ENCODE measurements around the gene RHPN2.

DNA sequence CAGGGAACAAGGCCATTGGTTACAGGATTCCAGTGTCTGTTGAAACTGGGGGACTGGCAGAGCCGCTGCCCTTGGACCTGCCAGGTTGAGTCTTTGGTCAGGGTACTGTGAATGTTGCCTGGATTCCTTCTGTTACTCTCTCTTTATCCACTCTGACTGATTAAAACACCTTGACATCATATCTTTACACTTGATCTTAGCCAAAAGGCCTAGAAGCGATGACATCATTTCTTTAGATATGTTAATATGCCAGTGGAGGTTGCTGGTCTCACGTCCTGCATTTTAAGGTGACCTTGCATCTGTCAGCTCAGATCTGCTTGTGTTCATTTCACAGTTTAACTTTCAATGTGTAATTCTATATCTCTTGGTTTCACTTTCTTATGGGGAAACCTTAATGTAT, 25.5 kb upstream of the RHPN2 start:
- TF ChIP-seq, protein P1, sequence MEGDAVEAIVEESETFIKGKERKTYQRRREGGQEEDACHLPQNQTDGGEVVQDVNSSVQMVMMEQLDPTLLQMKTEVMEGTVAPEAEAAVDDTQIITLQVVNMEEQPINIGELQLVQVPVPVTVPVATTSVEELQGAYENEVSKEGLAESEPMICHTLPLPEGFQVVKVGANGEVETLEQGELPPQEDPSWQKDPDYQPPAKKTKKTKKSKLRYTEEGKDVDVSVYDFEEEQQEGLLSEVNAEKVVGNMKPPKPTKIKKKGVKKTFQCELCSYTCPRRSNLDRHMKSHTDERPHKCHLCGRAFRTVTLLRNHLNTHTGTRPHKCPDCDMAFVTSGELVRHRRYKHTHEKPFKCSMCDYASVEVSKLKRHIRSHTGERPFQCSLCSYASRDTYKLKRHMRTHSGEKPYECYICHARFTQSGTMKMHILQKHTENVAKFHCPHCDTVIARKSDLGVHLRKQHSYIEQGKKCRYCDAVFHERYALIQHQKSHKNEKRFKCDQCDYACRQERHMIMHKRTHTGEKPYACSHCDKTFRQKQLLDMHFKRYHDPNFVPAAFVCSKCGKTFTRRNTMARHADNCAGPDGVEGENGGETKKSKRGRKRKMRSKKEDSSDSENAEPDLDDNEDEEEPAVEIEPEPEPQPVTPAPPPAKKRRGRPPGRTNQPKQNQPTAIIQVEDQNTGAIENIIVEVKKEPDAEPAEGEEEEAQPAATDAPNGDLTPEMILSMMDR (IDR thresholded peaks at IDR 0.05; ENCODE audit: extremely low read depth in 1 of 2, insufficient read depth in 1 of 2, low read depth in 1 of 2, low read length in 2 of 2) = no peak
- no peak for TF ChIP-seq POLR2AphosphoS5 (IDR thresholded peaks at IDR 0.05; ENCODE audit: insufficient read depth, low read depth, low read length)
- TF ChIP-seq POLR2A (IDR thresholded peaks at IDR 0.05; ENCODE audit: low read depth, low read length) = no peak
